ENCODE data around the gene OR1D5. TPM values are rescaled to one million over a fixed set of nuclear protein-coding genes. Genes with fewer than 3 reads are reported as not detected.
A peak's percentile ranks its signal among the peaks of the same experiment; 100 is the strongest.
"Not testable (repeated sequence)": the region's sequence is repeated elsewhere in the genome, so short reads cannot be mapped to it uniquely, and the experiment has no call there.

Gene OR1D5
- total RNA-seq, 1 donor from 2014 or later, result not detected

DNA sequence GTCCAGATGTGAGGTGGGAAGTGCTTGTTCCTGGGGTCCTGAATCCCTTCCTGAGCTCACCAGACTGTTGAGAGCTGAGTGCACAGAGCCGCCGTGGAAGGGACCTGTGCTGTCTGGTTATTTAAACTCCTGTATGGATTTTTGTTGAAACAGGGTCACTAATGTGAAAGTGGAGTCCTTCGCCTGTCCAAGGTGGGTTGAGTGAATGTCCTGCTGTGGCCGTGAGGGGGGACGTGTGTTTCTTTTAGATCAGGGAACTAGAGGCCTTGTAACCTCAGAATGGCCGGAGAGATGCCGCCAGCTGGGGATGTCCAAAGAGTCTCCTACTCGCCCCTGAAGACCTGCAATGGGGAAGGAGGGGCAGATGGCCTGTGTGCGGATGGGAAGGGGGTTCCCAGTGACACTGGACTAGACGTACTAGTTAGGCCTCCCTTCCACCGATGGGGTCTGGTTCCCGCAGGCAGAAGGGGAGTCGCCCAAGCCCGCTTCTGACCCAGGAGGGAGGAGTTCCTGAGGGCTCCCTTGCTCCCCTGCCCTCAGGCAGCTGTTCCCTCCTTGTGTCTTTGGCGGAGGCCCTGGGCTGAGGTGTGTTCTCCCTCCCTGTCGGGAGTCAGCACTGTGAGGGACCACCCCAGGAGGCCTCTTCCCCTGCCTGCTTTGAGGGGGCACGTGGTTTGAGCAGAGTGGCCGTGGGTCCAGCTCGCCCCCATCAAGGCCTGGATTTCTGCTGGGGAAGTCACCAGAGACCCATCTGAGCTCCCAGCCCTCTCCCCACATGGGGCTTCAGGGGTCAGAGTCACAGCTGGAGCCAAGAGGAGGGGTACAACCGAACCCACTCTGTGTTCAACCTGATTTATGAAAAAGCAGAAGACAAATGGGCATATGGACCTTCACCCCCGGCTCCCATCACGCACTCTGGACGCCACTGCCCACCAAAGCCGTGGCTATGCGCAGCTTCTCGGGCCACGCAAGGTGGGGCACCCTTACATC is 30.9 kb downstream of the OR1D5 start:
- no peak for DNase-seq (ENCODE audit: low read depth, low spot score)

GRCh38 chr17:3030852-3031470 is 32.4 kb downstream of the OR1D5 start:
- not testable (repeated sequence) for DNase-seq (ENCODE audit: low read depth, low spot score)

DNA sequence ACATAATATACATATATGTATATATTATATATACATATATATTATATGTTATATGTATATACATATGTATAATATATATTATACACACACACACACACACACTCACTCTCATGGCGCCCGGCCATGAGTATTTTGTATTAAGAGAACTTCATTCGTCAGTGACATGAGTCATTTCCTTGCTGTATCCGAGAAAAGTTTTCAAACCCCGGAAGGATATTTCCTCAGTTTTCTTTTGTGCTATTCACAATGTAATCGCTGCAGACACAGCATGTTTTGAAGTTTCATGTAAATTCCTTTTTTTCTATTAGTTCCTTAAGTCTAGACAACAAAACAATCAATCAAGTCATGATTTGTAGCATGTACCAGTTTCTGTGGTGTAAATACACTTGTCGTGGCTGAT is 33.3 kb downstream of the OR1D5 start:
- peak; percentile 94 for DNase-seq (ENCODE audit: low read depth, low spot score)

- no peak for DNase-seq (ENCODE audit: low read depth, low spot score)
Observed at GRCh38 chr17:3029213-3029913, 34.0 kb downstream of the OR1D5 start.

GRCh38 chr17:3027786-3028532 is 35.4 kb downstream of the OR1D5 start:
- no peak for DNase-seq (ENCODE audit: low read depth, low spot score)

DNA sequence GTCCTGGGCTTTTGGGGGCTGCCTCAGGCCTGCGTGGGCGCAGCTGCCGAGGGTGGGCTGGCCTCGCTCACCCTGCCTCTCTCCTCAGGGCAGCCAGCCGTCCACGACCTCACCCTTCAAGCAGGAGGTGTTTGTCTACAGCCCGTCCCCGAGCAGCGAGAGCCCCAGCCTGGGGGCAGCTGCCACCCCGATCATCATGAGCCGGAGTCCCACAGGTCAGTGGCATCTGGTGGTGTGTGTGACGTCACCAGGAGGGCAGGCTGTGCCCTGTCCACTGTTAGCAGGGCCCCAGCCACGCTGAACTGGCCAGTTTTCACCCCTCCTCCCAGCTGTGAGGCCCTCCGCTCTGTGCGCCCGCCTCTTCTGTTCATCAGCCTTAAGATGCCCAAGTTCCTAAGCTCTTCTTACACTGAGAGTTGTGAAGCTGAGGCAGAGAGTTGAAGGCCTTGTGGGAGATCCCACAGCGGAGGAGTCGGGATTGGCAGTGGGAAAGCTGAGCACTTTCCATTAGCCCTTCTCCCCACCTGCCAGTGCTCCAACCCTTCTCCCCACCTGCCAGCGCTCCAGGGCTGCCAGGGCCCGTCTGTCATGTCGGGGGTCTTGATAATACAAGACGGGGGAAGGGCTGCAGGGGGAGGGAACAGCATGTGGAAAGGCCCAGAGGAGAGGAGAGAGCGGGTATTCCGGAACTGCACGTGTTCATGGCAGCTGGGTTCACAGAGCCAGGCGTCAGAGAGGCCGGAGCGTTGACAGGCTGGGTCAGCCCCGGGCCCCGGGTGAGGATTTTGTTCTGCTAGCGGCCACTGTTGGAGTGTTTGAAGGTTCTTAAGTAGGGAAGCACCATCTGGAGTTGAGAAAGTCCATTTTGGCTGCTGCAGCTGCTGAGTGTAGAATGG is 36.3 kb downstream of the OR1D5 start:
- no peak for DNase-seq (ENCODE audit: low read depth, low spot score)

DNA sequence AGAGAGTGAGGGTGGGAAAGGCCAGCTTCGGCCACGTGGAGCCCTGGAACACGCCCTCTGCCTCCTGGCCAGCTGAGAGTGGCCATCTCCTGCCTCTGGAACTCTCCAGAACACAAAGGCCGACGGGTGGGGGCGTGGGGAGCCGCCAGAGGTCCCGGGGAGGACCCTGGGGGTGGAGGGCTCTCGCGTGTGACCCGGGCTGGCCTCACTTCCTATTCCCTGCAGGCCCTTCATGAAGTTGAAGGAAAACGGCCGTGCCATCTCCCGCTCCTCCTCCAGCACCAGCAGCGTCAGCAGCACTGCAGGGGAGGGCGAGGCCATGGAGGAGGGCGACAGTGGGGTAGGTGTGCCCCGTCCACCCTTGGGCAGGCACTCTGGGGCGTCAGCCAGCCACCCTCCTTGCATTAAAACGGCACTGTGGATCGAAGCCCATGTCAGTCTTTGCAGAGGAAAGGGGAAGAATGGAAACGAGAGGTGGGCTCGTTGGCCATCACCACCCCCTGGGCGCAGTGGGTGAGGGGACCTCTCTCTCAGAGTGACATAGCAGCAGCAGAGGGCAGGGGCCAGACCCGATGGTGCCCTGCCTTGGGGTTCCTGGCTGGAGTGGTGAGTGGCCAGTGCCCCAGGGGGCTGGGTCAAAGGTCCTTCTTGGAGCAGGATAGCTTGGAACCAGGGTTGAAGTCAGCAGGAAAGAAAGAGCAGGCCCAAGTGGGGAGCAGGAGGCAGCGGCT is 37.1 kb downstream of the OR1D5 start:
- no peak for DNase-seq (ENCODE audit: low read depth, low spot score)

GRCh38 chr17:3025421-3026124 is 37.8 kb downstream of the OR1D5 start:
- DNase-seq (ENCODE audit: low read depth, low spot score), result no peak

GRCh38 chr17:3024346-3024745 is 39.1 kb downstream of the OR1D5 start:
- DNase-seq (ENCODE audit: low read depth, low spot score), result no peak

GRCh38 chr17:3022197-3022596 is 41.2 kb downstream of the OR1D5 start:
- DNase-seq (ENCODE audit: low read depth, low spot score), result no peak

GRCh38 chr17:3020381-3020780 is 43.0 kb downstream of the OR1D5 start:
- DNase-seq (ENCODE audit: low read depth, low spot score), result no peak

DNA sequence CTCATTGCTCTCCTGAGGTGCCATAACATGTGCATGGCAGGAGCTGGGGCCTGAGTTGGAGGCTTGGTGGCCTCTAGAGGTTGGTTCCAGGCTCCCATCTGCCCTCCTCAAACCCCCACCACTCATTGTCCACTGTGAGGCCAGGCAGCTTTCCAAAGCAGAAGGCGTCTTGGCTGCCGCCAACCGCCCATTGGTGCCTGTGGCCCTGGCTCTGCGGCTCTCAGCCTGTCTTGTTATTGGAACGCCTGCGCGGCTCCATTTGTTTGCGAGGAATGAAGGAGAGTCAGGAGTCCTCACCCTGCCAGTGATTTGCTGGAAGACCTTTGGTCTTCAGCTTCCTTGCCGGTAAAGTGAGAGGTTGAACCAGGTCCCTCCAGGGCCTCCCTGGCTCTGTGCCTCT is 43.6 kb downstream of the OR1D5 start:
- DNase-seq (ENCODE audit: low read depth, low spot score), result no peak

DNA sequence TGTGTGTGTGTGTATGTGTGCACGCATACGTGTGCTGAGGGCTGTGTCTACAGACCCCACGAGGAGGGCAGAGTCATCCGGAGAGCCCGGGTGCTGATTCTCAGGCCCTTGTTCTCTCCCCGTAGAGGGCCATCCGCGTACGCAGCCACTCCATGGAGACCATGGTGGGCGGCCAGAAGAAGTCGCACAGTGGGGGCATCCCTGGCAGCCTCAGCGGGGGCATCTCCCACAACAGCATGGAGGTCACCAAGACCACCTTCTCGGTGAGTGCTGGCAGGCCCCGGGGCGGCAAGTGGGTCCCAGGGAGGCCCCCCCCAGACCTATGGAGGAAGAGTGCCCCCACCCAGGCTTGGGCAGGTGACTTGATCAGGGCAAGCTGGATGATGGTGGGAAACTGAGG is 45.5 kb downstream of the OR1D5 start:
- DNase-seq (ENCODE audit: low read depth, low spot score), result no peak

GRCh38 chr17:3015890-3016289 is 47.5 kb downstream of the OR1D5 start:
- no peak for DNase-seq (ENCODE audit: low read depth, low spot score)

- DNase-seq (ENCODE audit: low read depth, low spot score), result no peak
Observed at GRCh38 chr17:3012926-3013581, 50.4 kb downstream of the OR1D5 start.

Measured in pulmonary artery endothelial cell (primary cell).